ENCODE measurements around the gene NEGR1.

The NEGR1 gene

DNA sequence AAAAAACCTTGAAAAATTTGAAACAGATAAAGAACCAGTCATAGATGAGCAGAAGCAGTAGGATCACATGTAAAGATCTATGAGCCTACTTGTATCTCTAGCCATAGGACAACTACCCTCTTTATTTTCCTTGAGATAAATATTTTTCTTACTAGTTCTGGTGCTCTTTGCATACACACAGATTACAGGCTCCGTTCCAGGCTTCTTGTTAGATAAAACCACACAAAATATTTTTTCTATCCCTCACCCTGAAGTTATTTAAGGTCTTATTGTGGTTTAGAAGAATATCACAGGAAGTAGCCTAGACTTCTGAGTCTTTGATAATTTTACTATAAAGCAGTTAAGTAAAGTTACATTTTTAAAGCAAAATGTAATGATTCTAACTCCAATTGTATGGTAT is 512.2 kb downstream of the NEGR1 start:
- DNase-seq, result no peak

DNA sequence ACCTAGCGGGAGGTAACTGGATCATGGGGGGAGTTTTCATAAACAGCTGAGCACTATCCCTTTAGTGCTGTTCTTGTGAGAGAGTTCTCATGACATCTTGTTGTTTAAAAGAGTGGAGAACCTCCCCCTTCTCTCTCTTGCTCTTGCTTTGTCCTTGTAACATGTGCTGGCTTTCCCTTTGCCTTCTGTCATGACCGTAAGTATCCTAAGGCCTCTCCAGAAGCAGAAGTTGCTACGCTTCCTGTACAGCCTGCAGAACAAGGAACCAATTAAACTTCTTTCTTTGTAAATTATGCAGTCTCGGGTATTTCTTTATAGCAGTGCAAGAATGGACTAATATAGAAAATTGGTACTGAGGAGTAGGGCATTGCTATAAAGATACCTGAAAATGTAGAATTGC is 515.6 kb downstream of the NEGR1 start:
- DNase-seq, result no peak

DNA sequence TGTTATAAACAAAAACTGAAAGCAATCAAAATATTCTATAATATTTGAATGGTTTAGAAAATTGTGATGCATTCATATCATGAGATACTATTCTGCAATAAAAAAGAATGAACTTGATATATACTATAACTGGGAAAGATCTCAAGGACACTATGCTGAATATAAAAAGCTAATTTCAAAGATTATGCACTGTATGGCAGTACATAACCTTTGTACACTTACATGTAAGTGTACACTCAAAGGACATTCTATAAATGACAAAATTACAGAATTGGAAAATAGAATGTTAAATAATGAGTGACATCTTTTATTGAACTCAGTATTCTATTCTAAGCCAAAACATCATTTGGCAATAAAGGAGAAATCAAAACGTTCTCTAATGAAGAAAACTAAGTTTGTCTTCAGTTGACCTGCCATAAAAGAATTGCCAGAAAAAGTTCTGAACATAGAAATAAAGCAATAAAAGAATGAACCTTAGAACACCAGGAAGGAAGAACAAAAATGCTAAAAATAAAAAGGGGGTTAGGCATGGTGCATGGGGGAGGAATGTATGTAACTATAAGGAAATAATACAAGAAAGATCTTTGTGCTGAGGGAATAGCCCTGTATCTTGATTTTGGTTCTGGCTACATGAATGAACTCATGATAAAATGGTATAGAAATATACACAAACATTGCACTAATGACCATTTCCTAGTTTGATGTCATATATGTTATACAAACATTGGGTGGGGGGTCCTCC is 519.7 kb downstream of the NEGR1 start:
- DNase-seq, result no peak

DNA sequence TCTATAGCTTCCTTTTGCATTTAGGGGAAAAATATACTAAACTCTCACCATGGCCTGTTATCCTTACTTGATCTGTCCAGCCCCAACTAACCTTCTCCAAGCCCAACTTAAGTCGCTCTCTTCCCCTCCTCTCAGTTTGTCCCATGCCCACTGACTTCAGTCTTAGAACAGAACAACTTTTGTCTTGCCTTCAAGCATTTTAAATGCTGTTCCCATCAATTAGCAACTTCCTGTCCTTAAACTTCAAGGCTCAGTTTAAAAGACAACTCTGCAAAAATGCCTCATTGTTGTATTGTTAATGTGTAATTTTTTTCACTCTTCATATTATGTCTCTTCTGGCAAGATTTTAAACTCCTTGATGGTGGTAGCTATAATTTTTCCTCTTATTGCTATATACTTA is 526.9 kb downstream of the NEGR1 start:
- no peak for DNase-seq

DNA sequence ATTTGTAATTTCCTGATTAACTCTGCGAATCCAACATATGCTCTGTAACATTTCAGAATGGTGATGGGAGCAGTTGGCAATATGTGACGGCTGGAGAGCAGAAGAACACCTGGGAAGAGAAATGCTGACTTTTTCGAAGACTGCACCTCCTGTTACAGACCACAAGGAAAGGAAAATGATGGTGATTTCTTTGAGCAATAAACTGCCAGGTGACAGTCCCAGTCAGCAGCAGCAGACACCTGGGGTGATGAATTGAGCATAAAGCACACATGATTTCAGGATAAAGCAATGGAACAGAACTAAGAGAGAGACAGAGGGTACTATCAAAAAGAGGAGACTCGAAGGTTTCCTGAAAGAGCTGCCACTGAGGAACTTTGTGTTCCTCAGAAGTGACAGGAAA is 528.6 kb downstream of the NEGR1 start:
- peak; percentile 12 for DNase-seq

DNA sequence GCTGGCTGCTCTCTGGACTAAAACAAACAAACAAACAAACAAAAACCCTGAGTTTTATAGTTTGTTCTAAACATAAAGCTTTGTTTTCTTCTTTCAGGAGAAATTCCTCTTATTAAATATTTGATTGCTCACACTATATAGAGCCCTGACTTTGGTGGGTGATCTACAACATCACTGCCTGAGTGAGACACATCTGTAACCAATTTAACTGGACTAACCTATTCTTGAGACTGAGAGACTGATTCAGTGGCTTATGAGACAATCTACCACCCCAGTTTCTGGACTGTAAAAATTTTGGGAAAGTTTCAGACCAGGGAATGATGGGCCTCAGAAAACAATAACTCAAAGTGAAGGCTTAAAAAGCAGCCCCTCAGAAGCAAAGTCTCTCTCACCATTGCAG is 537.0 kb downstream of the NEGR1 start:
- DNase-seq, result no peak

GRCh38 chr1:71743862-71744261 is 538.5 kb downstream of the NEGR1 start:
- no peak for DNase-seq

GRCh38 chr1:71738910-71739309 is 543.4 kb downstream of the NEGR1 start:
- peak; percentile 63 for DNase-seq

- DNase-seq, result no peak
Observed at GRCh38 chr1:71738256-71738655, 544.1 kb downstream of the NEGR1 start.

DNA sequence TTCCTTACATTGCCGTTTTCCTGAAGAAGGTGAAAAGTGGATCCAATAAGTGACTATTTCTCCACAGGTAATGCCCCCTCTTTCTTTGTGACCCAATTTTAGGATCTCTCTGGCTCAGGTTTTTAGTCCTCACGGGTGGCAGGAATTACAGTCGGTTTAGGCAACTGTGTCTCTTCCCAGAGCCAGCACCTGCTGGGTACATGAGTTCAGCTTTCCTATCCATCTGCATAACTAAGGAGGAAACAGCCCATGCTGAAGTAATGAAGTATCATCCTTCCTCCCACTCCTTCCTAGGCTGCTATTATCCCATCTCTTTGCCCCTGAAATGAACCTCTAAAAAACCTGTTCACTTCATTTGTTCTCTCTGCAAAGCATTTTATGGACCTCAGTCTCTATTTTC is 544.6 kb downstream of the NEGR1 start:
- DNase-seq, result no peak

DNA sequence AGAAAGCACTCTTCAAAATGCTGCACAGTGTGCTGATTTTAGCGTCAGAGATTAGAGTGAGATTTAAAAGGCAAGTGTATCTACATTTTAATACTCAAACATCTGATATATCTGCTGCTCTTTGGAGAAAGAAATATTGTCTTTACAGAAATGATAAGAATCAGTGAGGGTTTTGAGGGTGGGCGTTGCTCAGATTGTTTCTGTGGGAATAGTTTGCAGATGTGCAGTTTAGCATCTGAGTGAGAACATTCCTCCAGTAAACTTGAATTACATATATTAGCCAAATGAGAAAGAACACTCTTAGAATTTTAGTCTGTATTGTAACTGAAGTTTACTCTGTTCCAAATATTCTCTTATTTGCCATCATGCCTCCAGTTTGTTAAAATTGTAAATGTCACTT is 549.2 kb downstream of the NEGR1 start:
- no peak for DNase-seq

DNA sequence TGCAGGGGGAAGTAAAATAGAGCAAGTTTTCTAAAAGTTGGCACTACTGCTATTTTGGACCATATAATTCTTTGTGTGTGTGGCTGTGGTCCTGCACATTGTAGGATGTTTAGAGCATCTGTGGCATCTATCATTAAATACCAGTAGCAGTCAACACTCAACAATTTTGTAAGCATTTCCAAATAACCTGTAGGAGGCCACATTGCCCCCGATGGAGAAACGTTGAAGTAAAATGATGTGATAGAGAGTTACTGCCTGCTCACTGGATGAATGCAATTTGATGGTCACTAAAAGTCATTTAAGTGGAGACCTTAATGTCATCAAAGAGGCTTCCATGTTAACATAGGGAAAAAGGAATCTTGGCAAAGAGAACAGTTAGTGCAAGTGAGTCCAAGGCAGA is 560.8 kb downstream of the NEGR1 start:
- no peak for DNase-seq

DNA sequence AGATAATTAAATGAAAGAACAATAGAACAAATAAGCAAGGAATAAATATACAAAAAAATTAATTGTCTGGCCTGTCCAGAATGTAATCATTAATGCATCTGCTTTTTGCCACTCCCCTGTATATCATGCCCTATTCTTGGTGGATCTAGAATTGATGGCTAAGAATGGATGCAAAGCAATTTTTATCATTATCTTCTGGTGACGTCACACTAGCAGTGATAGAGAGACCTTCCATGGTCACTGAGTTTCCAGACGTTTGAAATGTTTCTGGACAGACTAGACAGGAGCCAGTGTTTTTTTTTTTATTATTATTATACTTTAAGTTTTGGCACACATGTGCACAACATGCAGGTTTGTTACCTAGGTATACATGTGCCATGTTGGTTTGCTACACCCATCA is 563.0 kb downstream of the NEGR1 start:
- DNase-seq, result no peak

- no peak for DNase-seq
Observed at GRCh38 chr1:71717186-71717585, 565.2 kb downstream of the NEGR1 start.

GRCh38 chr1:71711456-71711855 is 570.9 kb downstream of the NEGR1 start:
- DNase-seq, result no peak

DNA sequence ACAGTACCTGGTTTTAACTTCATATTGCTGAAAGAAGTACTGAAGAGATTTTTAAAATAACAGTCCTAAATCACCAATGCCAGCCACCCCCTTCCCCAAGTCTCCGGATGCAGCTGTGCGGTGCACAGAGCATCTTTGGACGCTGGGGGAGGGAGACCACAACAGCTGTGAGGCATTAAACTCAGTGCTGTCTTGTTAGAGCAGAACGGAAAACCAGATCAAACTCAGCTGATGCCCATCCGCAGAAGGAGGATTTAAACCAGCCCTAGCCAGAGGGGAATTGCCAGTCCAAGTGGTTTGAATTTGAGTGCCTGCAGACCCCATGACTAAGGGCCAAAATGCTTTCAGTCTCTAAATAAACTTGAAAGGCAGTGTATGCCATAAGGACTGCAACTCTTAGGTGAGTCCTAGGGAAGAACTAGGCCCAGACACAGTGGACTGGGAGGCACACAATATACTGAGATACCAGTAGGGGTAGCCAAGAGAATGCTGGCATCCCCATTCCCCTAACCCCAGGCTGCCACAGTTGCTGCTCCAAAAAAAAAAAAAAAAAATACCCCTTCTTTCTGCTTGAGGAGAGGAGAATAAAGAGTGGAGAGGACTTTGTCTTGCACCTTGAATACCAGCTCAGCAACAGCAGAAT is 576.2 kb downstream of the NEGR1 start:
- no peak for DNase-seq

DNA sequence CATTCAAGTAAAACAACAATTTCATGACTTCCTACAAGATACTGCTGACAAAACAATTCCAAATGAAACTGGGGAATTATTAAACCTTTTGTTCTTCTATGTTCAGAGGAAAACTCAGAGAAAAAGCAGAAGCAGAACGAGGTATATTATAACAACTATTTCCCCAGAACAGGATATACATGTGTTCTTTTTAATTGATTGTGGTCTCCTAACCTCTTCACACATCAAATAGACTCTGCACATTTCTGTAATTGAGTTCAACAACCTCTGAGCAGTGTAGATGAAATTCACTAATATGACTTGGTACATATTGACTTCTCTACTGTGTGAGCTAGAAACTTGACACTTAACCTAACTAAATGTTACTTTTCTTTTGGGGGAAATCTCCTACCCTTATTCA is 584.2 kb downstream of the NEGR1 start:
- no peak for DNase-seq

GRCh38 chr1:71695821-71696220 is 586.5 kb downstream of the NEGR1 start:
- DNase-seq, result no peak

- DNase-seq, result no peak
Observed at GRCh38 chr1:71695084-71695483, 587.3 kb downstream of the NEGR1 start.

DNA sequence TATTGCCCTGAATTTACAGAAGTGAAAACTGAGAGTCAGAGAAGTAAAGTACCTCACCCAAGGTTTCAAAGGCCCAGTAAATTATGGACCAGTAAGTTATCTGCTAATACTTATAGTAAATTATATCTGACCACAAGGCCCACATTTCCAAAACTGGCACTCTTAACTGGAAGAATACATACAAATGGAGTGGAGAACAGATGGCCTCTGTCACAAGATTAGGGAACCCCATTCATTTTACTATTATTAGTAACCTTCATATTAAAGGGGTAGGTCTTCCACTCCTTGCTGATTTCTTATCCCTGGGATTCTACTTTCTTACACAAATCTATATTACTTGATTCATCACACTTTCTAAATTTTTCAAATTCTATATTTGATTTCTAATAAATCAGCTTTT is 588.8 kb downstream of the NEGR1 start:
- no peak for DNase-seq

DNA sequence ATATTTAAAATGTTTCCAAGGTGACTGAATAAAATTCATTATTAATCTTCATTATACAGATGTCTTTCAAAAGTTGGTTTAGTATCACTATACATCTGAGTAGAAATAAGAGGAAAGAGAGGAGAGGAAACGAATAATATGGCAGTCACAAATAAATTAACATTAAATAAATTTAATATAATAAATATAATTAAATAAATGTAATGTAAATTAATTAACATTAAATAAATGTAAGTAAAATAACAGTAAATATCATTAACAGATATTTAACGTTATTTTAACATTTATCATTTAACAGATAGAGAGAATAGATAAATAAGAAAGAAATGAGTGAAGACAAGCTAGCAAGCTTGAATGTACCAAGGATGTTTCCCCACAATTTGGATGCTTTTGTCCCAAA is 592.7 kb downstream of the NEGR1 start:
- DNase-seq, result no peak

DNA sequence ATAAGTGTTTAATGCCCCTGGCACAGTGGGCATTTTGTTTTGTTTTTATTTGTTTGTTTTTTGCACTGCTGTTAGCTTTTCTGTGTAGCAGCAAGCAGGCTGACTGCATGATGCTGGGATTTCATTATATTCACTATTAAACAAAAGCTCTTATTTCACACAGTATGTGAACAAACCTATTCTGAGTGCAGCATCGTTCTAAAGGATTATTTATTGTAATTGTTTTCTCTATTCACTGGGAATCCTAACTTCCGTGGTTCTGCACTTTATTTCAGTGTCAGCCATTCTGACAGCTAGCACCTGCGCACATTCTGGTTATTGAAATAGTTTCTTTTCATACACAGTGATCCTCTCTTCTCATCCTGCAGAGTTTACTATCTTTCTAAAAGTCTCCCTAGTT is 595.0 kb downstream of the NEGR1 start:
- DNase-seq, result peak; percentile 44

DNA sequence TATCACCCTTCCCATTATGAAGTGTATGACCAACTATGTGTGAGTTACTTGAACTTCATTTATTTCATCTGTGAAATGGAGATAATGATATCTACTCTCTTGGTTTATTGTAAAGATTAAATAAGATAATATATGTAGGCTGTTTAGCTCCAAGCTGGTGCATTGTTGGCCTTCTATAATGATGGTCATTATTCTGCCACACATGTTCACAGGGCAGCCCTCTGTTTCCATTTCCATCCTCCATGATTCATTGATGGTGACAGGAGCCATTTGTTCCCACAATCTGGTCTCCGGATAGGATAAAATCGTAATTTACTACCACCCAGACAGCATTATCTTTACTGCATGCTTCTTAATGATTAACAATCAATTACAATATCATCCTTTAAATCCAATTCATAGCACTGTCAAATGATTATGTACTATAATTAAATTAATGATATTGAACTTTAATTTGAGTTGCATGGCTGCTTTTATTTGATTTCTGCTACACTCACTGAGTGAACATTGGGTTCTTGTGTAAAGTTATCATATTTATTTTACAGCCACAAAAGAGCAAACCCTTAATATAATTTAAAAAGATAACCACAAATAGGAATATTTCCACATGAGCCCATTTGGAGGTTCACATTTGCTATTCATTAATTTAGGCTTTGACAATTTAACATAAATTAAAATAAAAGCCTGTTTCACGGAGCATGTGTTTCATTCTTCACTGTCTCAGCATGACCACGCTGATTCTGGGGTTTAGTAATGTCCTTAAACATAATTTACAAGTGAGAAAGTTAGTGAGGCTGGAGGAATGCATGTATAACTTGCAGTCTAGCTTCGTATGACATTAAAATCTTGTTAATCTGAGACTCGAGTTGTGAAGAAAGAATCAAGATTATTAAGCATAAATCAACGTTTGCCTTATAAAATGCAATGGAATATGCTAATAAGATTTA is 605.1 kb downstream of the NEGR1 start:
- peak; percentile 62 for DNase-seq

DNA sequence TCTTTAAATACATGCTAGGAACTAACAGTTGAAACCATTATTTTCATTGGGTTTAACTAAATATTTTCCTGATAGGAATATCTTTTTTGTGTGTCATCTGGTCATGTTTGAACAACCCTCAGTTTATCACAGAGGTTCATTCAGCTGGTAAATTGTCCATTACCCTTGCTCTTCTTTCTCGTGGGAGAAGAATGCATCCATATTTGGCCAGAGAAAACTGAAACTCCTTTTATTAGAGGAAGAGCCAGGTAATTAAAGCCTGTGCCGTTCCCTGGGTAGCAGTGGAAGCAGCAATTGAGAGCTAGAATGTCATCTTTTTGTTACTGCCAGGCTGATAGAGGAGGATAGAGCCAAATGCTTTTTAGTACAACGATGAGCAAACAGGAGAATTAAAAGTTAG is 614.3 kb downstream of the NEGR1 start:
- DNase-seq, result peak; percentile 91
